Omental fat pad (tissue), 4 donors: ENCODE measurements around the gene ADAMTS13. TPM values are rescaled to one million over a fixed set of nuclear protein-coding genes. Genes with fewer than 3 reads are reported as not detected.
A peak's percentile ranks its signal among the peaks of the same experiment; 100 is the strongest.

Experiments
- ATAC-seq: fragments of 150-250 bp; one replicate; pipeline ENCODE4 v1.9.1; 2016; ENCODE audit warnings: mild to moderate bottlenecking, moderate library complexity; ENCODE audit not compliant: low FRiP score
- DNase-seq: peaks from one replicate; pipeline ENCODE4 v3.0.0-alpha.2; 2019; ENCODE audit warnings: low spot score
- CTCF ChIP-seq, 3 donors: fragments of 450-650 bp; IDR thresholded peaks; one replicate each; pipeline ENCODE4 v1.5.1; 2016 to 2017; ENCODE audit warnings: antibody characterized with exemption in 3 of 3, mild to moderate bottlenecking in 3 of 3, moderate library complexity in 2 of 3
- total RNA-seq, 4 donors: library from RNA; depleted of rRNA; stranded (reverse); fragments of >200 nt; gene quantifications; one replicate each; pipeline ENCODE4 v1.1.0, GENCODE V29; 2016

ADAMTS13 gene
- total RNA-seq, 4 donors from 2014 or later = 1.1 to 3.0 (median 1.2) TPM

DNA sequence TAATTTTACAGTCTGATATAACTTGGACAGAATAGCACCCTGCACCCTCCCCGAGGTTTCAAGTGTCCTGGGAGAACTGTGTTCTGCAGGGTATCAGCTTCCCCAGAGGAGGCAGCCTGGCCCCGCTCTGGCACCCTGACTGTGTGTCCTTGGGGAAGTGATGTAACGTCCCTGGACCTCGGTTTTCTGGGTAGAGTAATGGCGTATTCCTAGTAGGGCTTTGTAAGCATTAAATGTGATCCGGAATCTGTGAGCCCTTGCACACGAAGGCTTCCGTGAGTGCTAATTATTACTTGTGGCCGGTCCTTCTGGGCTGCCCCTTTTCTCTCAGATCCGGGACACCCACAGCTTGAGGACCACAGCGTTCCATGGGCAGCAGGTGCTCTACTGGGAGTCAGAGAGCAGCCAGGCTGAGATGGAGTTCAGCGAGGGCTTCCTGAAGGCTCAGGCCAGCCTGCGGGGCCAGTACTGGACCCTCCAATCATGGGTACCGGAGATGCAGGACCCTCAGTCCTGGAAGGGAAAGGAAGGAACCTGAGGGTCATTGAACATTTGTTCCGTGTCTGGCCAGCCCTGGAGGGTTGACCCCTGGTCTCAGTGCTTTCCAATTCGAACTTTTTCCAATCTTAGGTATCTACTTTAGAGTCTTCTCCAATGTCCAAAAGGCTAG, 36.6 kb downstream of the ADAMTS13 start:
- ATAC-seq (no peak), DNase-seq (no peak)
- no peak for TF ChIP-seq CTCF (IDR thresholded peaks at IDR 0.05)

DNA sequence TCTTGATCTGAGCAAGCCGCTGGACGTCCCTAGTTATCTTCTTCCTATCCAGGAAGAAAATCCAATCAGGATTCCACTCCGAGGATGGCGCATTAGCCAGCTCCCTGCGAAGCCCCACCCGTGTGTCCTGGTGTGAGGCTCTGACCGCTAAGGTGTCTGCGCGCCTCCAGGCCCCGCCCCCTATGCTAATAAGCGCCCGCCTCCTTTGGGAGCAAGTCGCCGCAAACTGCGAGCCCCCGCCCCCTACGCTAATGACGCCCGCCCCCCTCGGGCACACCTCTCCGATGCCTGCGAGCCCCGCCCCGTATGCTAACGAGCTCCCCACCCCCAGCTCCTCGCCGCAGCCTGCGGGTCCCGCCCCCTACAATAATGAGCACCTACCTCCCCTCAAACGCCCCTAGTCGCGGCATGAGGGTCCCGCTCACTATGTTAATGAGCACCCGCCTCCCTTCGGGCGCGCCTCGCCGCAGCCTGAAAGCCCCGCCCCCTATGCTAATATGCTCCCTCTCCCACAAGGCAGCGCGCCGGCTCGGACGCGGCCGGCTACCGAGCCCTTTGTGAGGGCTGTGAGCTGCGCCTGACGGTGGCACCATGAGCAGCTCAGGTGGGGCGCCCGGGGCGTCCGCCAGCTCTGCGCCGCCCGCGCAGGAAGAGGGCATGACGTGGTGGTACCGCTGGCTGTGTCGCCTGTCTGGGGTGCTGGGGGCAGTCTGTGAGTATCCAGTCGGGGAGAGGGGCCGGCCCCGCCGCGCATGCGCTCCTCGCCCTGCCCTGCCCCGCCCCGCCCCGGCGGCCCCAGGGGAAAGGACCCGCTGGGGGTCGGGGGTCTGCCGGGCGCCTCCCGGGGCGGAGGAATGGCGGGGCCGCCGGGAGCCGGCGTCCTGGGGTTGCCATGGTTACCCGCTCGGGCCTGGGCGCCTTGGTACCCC, 37.6 kb downstream of the ADAMTS13 start, which contains the start of gene CACFD1:
CACFD1 (plus strand) TSS at position 503 of the 929 bp plus-strand sequence; CDS start at position 592, 89 bp downstream.
- peak; percentile 90 for ATAC-seq
- peak; percentile 92 for DNase-seq
- no peak for TF ChIP-seq CTCF (IDR thresholded peaks at IDR 0.05)

DNA sequence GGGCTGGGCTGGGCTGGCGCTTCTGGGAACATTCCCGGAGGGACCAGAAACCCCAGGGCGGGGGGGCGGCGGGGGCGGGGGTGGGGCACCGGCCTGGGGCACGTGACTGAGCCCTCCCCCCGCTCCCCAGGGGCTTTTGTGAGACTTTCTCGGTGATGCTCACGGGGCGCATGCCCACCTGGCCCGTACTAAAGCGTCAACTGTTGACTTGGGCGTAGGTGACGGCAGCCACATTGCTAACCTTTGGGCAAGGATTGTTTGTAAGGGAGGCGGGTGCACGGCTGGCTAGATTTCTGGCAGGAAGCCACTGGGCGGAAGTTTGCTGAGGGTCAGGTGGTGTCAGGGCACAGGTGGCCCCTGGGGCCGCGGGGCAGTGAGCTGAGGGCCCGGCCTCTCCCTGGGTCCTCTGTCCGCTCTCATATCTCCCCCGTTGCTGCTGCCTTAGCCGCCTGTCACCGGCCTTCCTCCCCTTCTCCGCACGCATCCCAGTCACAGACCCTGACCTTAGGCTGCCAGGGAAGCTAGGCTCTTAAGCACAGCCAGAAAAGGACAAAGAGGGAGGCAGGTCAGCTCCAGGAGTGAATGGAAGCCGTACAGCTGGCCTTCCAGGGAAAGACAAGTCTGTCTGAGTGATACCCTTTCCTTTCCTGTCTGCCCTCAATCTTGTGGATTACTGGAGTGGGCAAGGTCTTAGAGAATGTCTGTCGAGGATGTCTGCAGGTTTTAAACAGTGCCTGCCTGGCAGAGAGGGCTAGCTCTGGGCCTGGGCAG, 38.4 kb downstream of the ADAMTS13 start:
- DNase-seq (no peak), ATAC-seq (peak; percentile 8)
- TF ChIP-seq CTCF (IDR thresholded peaks at IDR 0.05) = no peak

DNA sequence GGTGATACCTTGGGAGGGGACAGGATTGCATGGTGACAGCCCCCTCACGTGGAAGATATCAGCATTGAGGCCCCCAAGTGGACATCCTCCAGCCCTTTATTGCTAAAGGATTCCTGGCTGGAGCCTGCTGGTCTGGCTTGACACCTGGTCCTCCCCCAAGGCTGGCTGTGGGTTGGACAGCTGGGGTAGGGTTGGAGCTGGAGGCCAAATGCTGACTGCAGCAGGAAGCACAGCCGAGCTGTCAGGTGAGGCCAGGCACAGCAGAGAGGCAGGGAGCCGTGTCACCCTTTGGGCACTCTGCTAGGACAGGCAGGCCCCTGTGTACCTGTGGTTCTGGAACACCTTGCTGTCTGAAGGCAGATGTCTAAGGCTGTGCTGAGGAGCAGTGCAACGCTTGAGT, 39.8 kb downstream of the ADAMTS13 start:
- DNase-seq = no peak
- TF ChIP-seq CTCF (IDR thresholded peaks at IDR 0.05) = no peak
- no peak for ATAC-seq

GRCh38 chr9:133463234-133463863, 41.2 kb downstream of the ADAMTS13 start:
- DNase-seq (no peak), ATAC-seq (no peak)
- TF ChIP-seq CTCF (IDR thresholded peaks at IDR 0.05) = no peak

GRCh38 chr9:133463864-133464615, 41.9 kb downstream of the ADAMTS13 start:
- no peak for ATAC-seq
- no peak for DNase-seq
- no peak for TF ChIP-seq CTCF (IDR thresholded peaks at IDR 0.05)
